Activated naive CD8-positive, alpha-beta T cell treated with anti-CD3 and anti-CD28 coated beads, Interleukin-2, amount 10 ng/mL, durations not matched to agents 7 days and 5 days (primary cell): Measurements from ENCODE around the gene RPN1. TPM values are rescaled to one million over a fixed set of nuclear protein-coding genes. Genes with fewer than 3 reads are reported as not detected.

Experiments
- ATAC-seq: fragments of 150-1000 bp; cut with Tn5 transposase; one replicate; pipeline ENCODE4 v1.10.0; 2021; ENCODE audit warnings: low read depth, moderate library complexity
- POLR2A ChIA-PET: fragments of 350-600 bp; sonication (Branson Sonifier 250); formaldehyde crosslinking; loops from one replicate; lab custom pipeline; 2021; ENCODE audit warnings: antibody characterized with exemption; lab: Charles Lee
- DNase-seq: peaks from one replicate; pipeline ENCODE4 v3.0.0; 2021
- H3K27ac Mint-ChIP-seq: one replicate; pipeline ENCODE4 v1.8.0; 2022; ENCODE audit warnings: mild to moderate bottlenecking, mixed read lengths
- H3K27me3 Mint-ChIP-seq: one replicate; pipeline ENCODE4 v1.8.0; 2022; ENCODE audit warnings: mild to moderate bottlenecking, moderate library complexity, mixed read lengths
- H3K36me3 Mint-ChIP-seq: one replicate; pipeline ENCODE4 v1.8.0; 2021; ENCODE audit warnings: mild to moderate bottlenecking, mixed read lengths
- H3K4me1 Mint-ChIP-seq: one replicate; pipeline ENCODE4 v1.8.0; 2021; ENCODE audit warnings: mixed read lengths
- H3K4me3 Mint-ChIP-seq: one replicate; pipeline ENCODE4 v1.8.0; 2022; ENCODE audit warnings: mild to moderate bottlenecking, moderate library complexity, mixed read lengths
- H3K9me3 Mint-ChIP-seq: one replicate; pipeline ENCODE4 v1.8.0; 2021; ENCODE audit warnings: mixed read lengths
- total RNA-seq, 2 experiments: library from RNA; stranded (reverse); gene quantifications; one replicate each; pipeline ENCODE4 v1.2.3, GENCODE V29; 2021

Gene RPN1
- total RNA-seq, 2 experiments from 2014 or later, result 117 to 118 TPM

DNA sequence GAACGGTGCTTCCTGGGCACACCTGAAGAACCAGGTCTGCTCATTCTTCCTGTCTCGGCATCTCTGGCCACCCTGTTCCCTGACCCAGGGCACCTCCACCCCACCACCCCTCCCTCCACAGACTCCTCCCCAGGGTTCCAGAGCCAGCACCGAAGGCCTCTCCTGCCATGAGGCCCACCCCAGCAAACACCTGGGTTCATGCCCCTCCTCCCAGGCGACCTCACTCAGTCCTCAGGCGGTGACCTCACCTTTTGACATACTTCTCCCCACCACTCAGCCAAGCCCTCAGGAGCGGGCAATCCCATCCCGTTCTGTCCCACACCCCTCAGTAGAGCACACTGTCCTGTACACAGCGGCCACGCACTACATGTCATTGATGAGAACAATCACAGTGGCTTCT is 72.3 kb downstream of the RPN1 start:
- Mint-ChIP-seq H3K36me3 (no peaks in the 10 kb centered on the region), H3K9me3 (no peaks in the 10 kb centered on the region), H3K27ac (no peak overlapping the region), H3K4me1 (peaks cover 4% of the 10 kb centered on the region), H3K4me3 (no peak overlapping the region), H3K27me3 (peaks cover 14% of the 10 kb centered on the region)
- no peak for ATAC-seq
- POLR2A ChIA-PET, result no interaction called here
- no peak for DNase-seq

DNA sequence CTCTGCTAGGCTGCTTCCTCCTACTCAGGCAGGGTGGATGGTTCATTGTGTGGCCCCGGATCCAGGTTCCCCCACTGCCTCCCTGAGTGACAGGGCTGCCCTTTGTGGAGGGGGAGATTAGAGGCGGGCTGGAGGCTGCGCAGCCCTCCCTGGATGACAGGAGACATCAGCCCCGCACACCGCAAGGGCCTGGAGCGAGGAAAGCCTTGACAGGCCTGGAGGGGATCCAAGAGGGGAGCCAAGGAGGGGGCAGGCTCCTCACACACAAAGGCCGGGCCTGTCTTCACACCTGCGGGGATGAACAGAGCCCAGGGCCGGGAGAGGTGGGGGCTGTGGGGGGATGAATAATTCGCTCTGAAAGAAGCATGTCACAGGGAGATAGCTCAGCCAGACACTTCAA is 72.9 kb downstream of the RPN1 start:
- DNase-seq, result no peak
- POLR2A ChIA-PET, result no interaction called here
- Mint-ChIP-seq H3K9me3 (no peaks in the 10 kb centered on the region), H3K27ac (no peak overlapping the region), H3K4me3 (no peak overlapping the region), H3K4me1 (peaks cover 10% of the 10 kb centered on the region), H3K36me3 (no peaks in the 10 kb centered on the region), H3K27me3 (peaks cover 15% of the 10 kb centered on the region)
- no peak for ATAC-seq

DNA sequence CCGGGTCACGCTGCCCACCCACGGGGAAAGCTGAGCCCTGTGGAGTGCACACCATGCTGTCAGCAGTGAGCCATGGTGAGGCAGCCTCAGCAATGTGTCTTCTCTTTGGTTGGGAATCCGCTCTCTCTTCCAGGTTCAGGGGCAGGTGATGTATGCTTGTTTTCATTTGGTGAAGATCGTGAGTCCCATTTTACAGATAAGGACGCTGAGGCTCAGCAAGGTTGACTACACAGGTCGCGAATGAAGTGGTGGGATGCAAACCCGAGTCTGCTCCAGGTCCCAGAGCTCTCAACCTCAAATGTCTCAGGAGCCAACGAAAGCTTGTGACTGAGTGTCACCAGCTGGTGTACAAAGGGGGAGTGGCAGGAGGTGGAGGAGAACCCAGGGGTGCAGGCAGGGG is 74.3 kb downstream of the RPN1 start:
- peaks cover 19% of the 10 kb centered on the region for H3K27me3 Mint-ChIP-seq
- ATAC-seq (no peak), DNase-seq (no peak)
- no peak overlapping the region for H3K4me3 Mint-ChIP-seq
- no peaks in the 10 kb centered on the region for H3K9me3 Mint-ChIP-seq
- POLR2A ChIA-PET, result no interaction called here
- peaks cover 14% of the 10 kb centered on the region for H3K4me1 Mint-ChIP-seq
- no peak overlapping the region for H3K27ac Mint-ChIP-seq
- no peaks in the 10 kb centered on the region for H3K36me3 Mint-ChIP-seq

DNA sequence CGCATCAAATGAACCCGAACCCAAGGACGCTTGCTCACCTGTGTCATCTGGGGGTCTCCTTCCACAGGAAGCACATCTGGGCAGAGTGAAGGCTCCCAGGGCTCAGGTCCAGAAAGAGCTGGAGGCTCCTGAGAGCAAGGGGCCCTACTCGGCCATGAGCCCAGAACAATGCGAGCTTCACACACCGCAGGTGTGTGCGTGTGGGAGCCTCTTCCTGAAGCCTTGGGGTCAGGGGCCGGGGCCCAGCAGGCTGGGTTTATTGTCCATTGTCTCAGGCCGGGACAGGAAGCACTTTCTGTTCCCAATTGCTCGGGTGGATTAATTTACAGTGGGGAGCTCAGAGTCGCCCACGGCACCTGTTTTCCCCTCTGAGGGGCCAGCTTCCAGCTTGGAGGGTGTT is 74.8 kb downstream of the RPN1 start:
- Mint-ChIP-seq H3K9me3 (no peaks in the 10 kb centered on the region), H3K27me3 (peaks cover 22% of the 10 kb centered on the region), H3K4me3 (no peak overlapping the region), H3K36me3 (no peaks in the 10 kb centered on the region), H3K4me1 (peaks cover 14% of the 10 kb centered on the region), H3K27ac (no peak overlapping the region)
- POLR2A ChIA-PET, result no interaction called here
- DNase-seq (no peak), ATAC-seq (no peak)

DNA sequence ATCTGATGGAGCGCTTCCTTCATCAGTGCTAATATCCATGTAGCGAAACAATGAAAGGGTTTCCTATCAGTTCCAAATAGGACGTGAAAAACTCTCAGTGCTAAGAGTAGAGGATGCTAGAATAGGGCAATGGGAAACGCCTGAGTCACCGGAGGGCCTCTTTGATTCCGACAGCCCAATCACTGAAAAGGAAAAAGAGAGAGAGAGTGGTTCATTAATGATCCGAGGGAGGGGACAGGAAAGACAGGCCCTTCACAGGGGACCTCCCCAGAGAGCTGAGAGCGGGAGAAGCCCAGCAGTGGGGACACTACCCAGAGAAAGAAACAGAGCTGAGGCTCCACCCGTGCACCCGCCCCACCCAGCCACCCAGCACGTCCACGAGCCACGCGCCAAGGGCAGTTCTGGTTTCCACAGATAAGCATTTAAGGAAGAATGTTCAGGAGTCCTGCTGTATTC is 76.9 kb downstream of the RPN1 start:
- H3K27me3 Mint-ChIP-seq, result peaks cover 25% of the 10 kb centered on the region
- ATAC-seq (no peak), DNase-seq (no peak)
- no peak overlapping the region for H3K4me3 Mint-ChIP-seq
- no peaks in the 10 kb centered on the region for H3K36me3 Mint-ChIP-seq
- no peak overlapping the region for H3K27ac Mint-ChIP-seq
- peaks cover 14% of the 10 kb centered on the region for H3K4me1 Mint-ChIP-seq
- POLR2A ChIA-PET, result no interaction called here
- H3K9me3 Mint-ChIP-seq, result no peaks in the 10 kb centered on the region

DNA sequence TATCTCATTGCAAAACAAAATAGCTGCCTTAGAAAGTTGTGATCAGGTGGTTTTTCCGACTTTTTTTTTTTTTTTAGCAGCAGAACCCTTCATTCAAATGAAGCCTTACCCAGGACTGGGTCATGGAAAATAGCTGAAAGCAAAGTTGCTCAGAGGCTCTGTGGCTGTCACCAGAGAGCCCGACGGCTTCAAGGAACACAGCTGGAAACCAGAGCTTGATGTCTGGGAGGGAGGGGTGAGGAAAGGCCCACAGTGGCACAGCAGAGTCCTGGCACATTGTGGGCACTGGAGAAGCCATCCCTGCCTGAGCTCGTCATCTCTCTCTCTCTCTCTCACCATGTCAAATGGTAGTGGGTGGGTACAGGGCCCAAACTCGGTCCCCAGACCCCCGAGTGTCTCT is 77.5 kb downstream of the RPN1 start:
- DNase-seq (no peak), ATAC-seq (no peak)
- Mint-ChIP-seq H3K27ac (peak overlapping the region; percentile 42), H3K4me3 (no peak overlapping the region), H3K27me3 (peaks cover 25% of the 10 kb centered on the region), H3K4me1 (peaks cover 14% of the 10 kb centered on the region), H3K36me3 (no peaks in the 10 kb centered on the region), H3K9me3 (no peaks in the 10 kb centered on the region)
- POLR2A ChIA-PET, result interaction anchor here (0.5 to 1.0 kb wide), 3 partner anchors 16 to 27 kb away, joined by 3 to 5 read pairs (median 3); no protein-coding TSS in a partner anchor

DNA sequence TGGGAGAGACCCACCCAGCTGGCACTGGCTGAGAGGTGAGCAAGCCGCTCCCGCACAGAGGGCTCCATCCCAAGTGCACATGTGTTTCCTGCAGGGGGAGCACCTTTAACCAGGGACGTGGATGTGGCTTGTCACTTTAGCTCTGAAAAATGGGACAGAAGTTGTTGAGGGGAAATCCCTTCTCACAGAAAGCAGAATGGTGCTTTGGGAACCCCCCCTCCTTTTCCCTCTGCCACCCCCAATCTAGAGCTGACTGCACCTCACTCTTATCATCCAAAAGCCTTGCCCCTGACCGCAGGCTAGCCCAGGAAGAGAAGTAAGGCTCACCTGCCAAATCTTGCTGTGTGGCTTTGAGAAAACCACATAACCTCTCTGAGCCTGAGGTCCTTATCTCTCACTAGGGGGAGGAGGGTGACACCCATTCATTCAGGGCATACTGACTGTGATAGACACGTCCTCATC is 77.9 kb downstream of the RPN1 start:
- no peak for DNase-seq
- Mint-ChIP-seq H3K36me3 (no peaks in the 10 kb centered on the region), H3K27me3 (peaks cover 25% of the 10 kb centered on the region), H3K4me3 (no peak overlapping the region), H3K27ac (no peak overlapping the region), H3K9me3 (no peaks in the 10 kb centered on the region), H3K4me1 (peaks cover 14% of the 10 kb centered on the region)
- peak; percentile 60 for ATAC-seq
- POLR2A ChIA-PET, result interaction anchor here (0.5 to 1.0 kb wide), 3 partner anchors 15 to 27 kb away, joined by 3 to 5 read pairs (median 3); no protein-coding TSS in a partner anchor

DNA sequence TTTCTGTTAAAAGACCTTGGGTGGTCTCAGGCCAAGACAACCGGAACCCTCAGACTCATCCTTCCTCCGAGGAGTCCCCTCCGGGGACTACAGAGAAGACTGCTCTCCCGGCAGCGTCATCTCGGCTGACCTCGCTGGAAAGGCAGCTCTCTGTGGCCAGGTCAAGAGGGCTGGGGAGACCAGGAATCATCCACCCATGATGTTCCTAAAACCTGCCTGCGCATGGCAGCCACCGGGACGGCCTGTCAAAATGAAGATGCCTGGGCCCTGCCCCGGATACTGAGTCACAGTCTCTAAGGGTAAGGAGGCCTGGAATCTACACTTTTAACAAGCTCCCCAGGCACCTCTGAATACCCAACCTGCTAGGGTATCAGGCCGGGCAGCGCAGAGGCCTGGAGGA is 78.6 kb downstream of the RPN1 start:
- POLR2A ChIA-PET, result interaction anchor here (1.0 kb wide), 1 partner anchor 19 kb away, joined by 5 read pairs; no protein-coding TSS in a partner anchor
- no peak overlapping the region for H3K4me3 Mint-ChIP-seq
- H3K4me1 Mint-ChIP-seq, result peaks cover 14% of the 10 kb centered on the region
- DNase-seq (no peak), ATAC-seq (no peak)
- no peaks in the 10 kb centered on the region for H3K9me3 Mint-ChIP-seq
- H3K36me3 Mint-ChIP-seq, result no peaks in the 10 kb centered on the region
- peaks cover 25% of the 10 kb centered on the region for H3K27me3 Mint-ChIP-seq
- H3K27ac Mint-ChIP-seq, result no peak overlapping the region

Other genes with a start within 250 kb of the RPN1 start
- not detected for gene DNAJB8, start 183.9 kb downstream of the RPN1 start, total RNA-seq
- gene GATA2, start 157.6 kb downstream of the RPN1 start, total RNA-seq, result not detected
- gene RAB7A, start 75.4 kb upstream of the RPN1 start, total RNA-seq, result 100 to 1,000 TPM; 197 to 199 TPM
- 10 to 100 TPM; 55.9 to 63.5 TPM for gene ACAD9, start 228.8 kb upstream of the RPN1 start, total RNA-seq